H1 (cell line): ENCODE measurements around the gene GRSF1. TPM values are rescaled to one million over a fixed set of nuclear protein-coding genes. Genes with fewer than 3 reads are reported as not detected.

ENCODE experiments used
- CTCF ChIA-PET: fragments of 300-600 bp; sonication (Branson Sonifier 250); formaldehyde crosslinking; loops from one replicate; lab custom pipeline; 2021; ENCODE audit not compliant: partially characterized antibody; lab: Charles Lee
- POLR2A ChIA-PET: fragments of 300-600 bp; sonication (Branson Sonifier 250); formaldehyde crosslinking; loops from one replicate; lab custom pipeline; 2021; ENCODE audit warnings: inconsistent platforms; ENCODE audit not compliant: partially characterized antibody; lab: Charles Lee
- DNase-seq, 2 experiments: peaks; one replicate each; pipeline versions ENCODE4 v3.0.0 to v3.0.0-alpha.2; 2010 to 2022; ENCODE audit warnings: low spot score in 2 of 2, low read depth in 1 of 2, mixed read lengths in 1 of 2
- FAIRE-seq: peaks from 2 replicates; lab custom pipeline; 2011; peaks lifted over from hg19 to GRCh38; lab: Jason Lieb, UNC
- H2AFZ ChIP-seq: 2 replicates; pipeline ENCODE4 v1.8.1; 2012; ENCODE audit warnings: low read length, inconsistent platforms
- H2AK5ac ChIP-seq: 2 replicates; pipeline ENCODE4 v1.6.1; 2013; ENCODE audit warnings: low read depth, low read length
- H2BK120ac ChIP-seq: replicated peaks from 2 replicates; pipeline ENCODE3; 2013; ENCODE audit warnings: low read depth, low read length, inconsistent platforms
- H2BK12ac ChIP-seq: 2 replicates; pipeline ENCODE4 v1.6.1; 2013; ENCODE audit warnings: low read depth, low read length
- H2BK15ac ChIP-seq: 2 replicates; pipeline ENCODE4 v1.6.1; 2013; ENCODE audit warnings: low read length
- H2BK20ac ChIP-seq: 2 replicates; pipeline ENCODE4 v1.6.1; 2013; ENCODE audit warnings: low read length
- H2BK5ac ChIP-seq: 2 replicates; pipeline ENCODE4 v1.6.1; 2013; ENCODE audit warnings: low read depth, low read length
- H3K14ac ChIP-seq: 2 replicates; pipeline ENCODE4 v1.6.1; 2013; ENCODE audit warnings: inconsistent platforms; ENCODE audit not compliant: insufficient read length
- H3K18ac ChIP-seq: 2 replicates; pipeline ENCODE4 v1.6.1; 2013; ENCODE audit warnings: low read length; ENCODE audit errors: extremely low read depth
- H3K23ac ChIP-seq: 2 replicates; pipeline ENCODE4 v1.6.1; 2013; ENCODE audit warnings: inconsistent platforms; ENCODE audit not compliant: insufficient read length
- H3K23me2 ChIP-seq: 2 replicates; pipeline ENCODE4 v1.6.1; 2013; ENCODE audit warnings: low read depth, low read length
- H3K27ac ChIP-seq: 2 replicates; pipeline ENCODE4 v1.6.1; 2011; ENCODE audit warnings: low read depth, low read length, inconsistent platforms
- H3K27me3 ChIP-seq, 4 experiments: replicated peaks in 1 of 4; 1 replicate in 1 of 4; 2 replicates in 3 of 4; pipeline versions ENCODE4 v1.6.1 to v1.8.1; 2011 to 2013; ENCODE audit warnings: low read length in 3 of 4, mild to moderate bottlenecking in 3 of 4, inconsistent platforms in 2 of 4, mixed read lengths in 2 of 4, moderate library complexity in 1 of 4; ENCODE audit not compliant: control insufficient read depth in 3 of 4, insufficient read depth in 3 of 4; ENCODE audit errors: extremely low read depth in 1 of 4
- H3K36me3 ChIP-seq, 4 experiments: 2 replicates each; pipeline versions ENCODE4 v1.6.1 to v1.8.1; 2011 to 2013; ENCODE audit warnings: mild to moderate bottlenecking in 4 of 4, low read length in 3 of 4, moderate library complexity in 2 of 4, control low read depth in 1 of 4, inconsistent platforms in 1 of 4; ENCODE audit not compliant: insufficient read depth in 4 of 4, control insufficient read depth in 2 of 4
- H3K4ac ChIP-seq: replicated peaks from 2 replicates; pipeline ENCODE3; 2013; ENCODE audit warnings: low read length, low read depth, mixed read lengths, inconsistent platforms; ENCODE audit not compliant: insufficient read length
- H3K4me1 ChIP-seq, 4 experiments: replicated peaks in 1 of 4; 1 replicate in 1 of 4; 2 replicates in 3 of 4; pipeline versions ENCODE4 v1.6.1 to v1.8.1; 2011 to 2013; ENCODE audit warnings: low read length in 3 of 4, inconsistent platforms in 2 of 4, mixed read lengths in 1 of 4; ENCODE audit not compliant: insufficient read depth in 4 of 4, control insufficient read depth in 3 of 4
- H3K4me2 ChIP-seq, 2 experiments: 2 replicates each; pipeline versions ENCODE4 v1.6.1 to v1.8.1; 2011 to 2013; ENCODE audit warnings: low read depth in 2 of 2, low read length in 2 of 2, control low read depth in 1 of 2, inconsistent platforms in 1 of 2, mild to moderate bottlenecking in 1 of 2; ENCODE audit not compliant: insufficient read depth in 1 of 2
- H3K4me3 ChIP-seq, 4 experiments: fragments of 200-600, 300-600 bp in 1 of 4; sonication (generic), shearing (Covaris generic), sonication (Bioruptor Twin) in 1 of 4; 2 replicates each; pipeline versions ENCODE4 v1.5.1 to v1.8.1; 2011 to 2016; ENCODE audit warnings: low read length in 4 of 4, low read depth in 3 of 4, control low read depth in 2 of 4, inconsistent platforms in 2 of 4, mild to moderate bottlenecking in 2 of 4, mixed read lengths in 1 of 4, moderate library complexity in 1 of 4; ENCODE audit not compliant: insufficient read depth in 2 of 4; ENCODE audit errors: extremely low read depth in 1 of 4
- H3K56ac ChIP-seq: replicated peaks from 2 replicates; pipeline ENCODE3; 2013; ENCODE audit warnings: low read depth, mild to moderate bottlenecking, mixed read lengths, low read length, inconsistent platforms; ENCODE audit not compliant: insufficient read length
- H3K79me1 ChIP-seq: 2 replicates; pipeline ENCODE4 v1.6.1; 2013; ENCODE audit warnings: low read depth, low read length, control low read depth
- H3K79me2 ChIP-seq, 2 experiments: 2 replicates each; pipeline versions ENCODE4 v1.6.1 to v1.8.1; 2012 to 2013; ENCODE audit warnings: low read length in 2 of 2, mild to moderate bottlenecking in 2 of 2, inconsistent platforms in 1 of 2; ENCODE audit not compliant: insufficient read depth in 2 of 2, control insufficient read depth in 1 of 2
- H3K9ac ChIP-seq, 4 experiments: replicated peaks in 1 of 4; 1 replicate in 1 of 4; 2 replicates in 3 of 4; pipeline versions ENCODE4 v1.6.1 to v1.8.1; 2011 to 2013; ENCODE audit warnings: low read depth in 3 of 4, low read length in 3 of 4, control low read depth in 2 of 4, mild to moderate bottlenecking in 2 of 4, moderate library complexity in 2 of 4, inconsistent platforms in 1 of 4; ENCODE audit errors: extremely low read depth in 1 of 4
- H3K9me3 ChIP-seq, 2 experiments: 2 replicates each; pipeline versions ENCODE4 v1.6.1 to v1.8.1; 2012 to 2013; ENCODE audit warnings: mild to moderate bottlenecking in 2 of 2, moderate library complexity in 2 of 2, control low read depth in 1 of 2, inconsistent platforms in 1 of 2, low read depth in 1 of 2, low read length in 1 of 2, mixed read lengths in 1 of 2; ENCODE audit not compliant: insufficient read depth in 2 of 2
- H4K20me1 ChIP-seq, 2 experiments: replicated peaks in 1 of 2; 2 replicates each; pipeline versions ENCODE3 to v1.8.1; 2011 to 2013; ENCODE audit warnings: inconsistent platforms in 2 of 2, low read length in 2 of 2, mild to moderate bottlenecking in 1 of 2; ENCODE audit not compliant: insufficient read depth in 2 of 2, control insufficient read depth in 1 of 2
- H4K5ac ChIP-seq: 2 replicates; pipeline ENCODE4 v1.6.1; 2013; ENCODE audit warnings: low read length, low read depth, mixed read lengths, inconsistent platforms; ENCODE audit not compliant: insufficient read length
- H4K8ac ChIP-seq: 2 replicates; pipeline ENCODE4 v1.8.0; 2013; ENCODE audit warnings: mild to moderate bottlenecking, moderate library complexity, low read length, inconsistent platforms; ENCODE audit not compliant: insufficient read depth; ENCODE audit errors: extremely low read depth
- H4K91ac ChIP-seq: replicated peaks from 2 replicates; pipeline ENCODE3; 2013; ENCODE audit warnings: low read length, mixed read lengths, inconsistent platforms; ENCODE audit not compliant: insufficient read length
- ASH2L ChIP-seq: fragments of 200-600, 300-600 bp; sonication (generic); IDR thresholded peaks from one replicate; pipeline ENCODE4 v1.7.1; 2017; ENCODE audit warnings: low read length
- ATF2 ChIP-seq: IDR thresholded peaks from 2 replicates; pipeline ENCODE4 v1.6.1; 2012; ENCODE audit warnings: low read length, inconsistent platforms
- CTBP2 ChIP-seq: IDR thresholded peaks from 2 replicates; pipeline ENCODE4 v1.7.0; 2011; ENCODE audit warnings: borderline replicate concordance, mild to moderate bottlenecking, moderate library complexity, mixed read lengths, low read length; ENCODE audit not compliant: insufficient read depth, insufficient read length
- FOSL1 ChIP-seq: IDR thresholded peaks from 2 replicates; pipeline ENCODE4 v1.6.1; 2011; ENCODE audit warnings: mild to moderate bottlenecking, low read depth, low read length, moderate library complexity; ENCODE audit not compliant: insufficient read depth
- JUN ChIP-seq: IDR thresholded peaks from 2 replicates; pipeline ENCODE4 v1.6.1; 2011; ENCODE audit warnings: low read depth, mild to moderate bottlenecking, improper control_type of control experiment, low read length
- NRF1 ChIP-seq: IDR thresholded peaks from 2 replicates; pipeline ENCODE4 v1.6.1; 2011; ENCODE audit warnings: mild to moderate bottlenecking, low read depth, low read length, improper control_type of control experiment
- POLR2A ChIP-seq, 2 experiments: IDR thresholded peaks; 1 replicate in 1 of 2; 2 replicates in 1 of 2; pipeline ENCODE4 v1.6.1; 2011; ENCODE audit warnings: low read depth in 2 of 2, low read length in 2 of 2, mild to moderate bottlenecking in 2 of 2; ENCODE audit errors: control extremely low read depth in 1 of 2
- POU5F1 ChIP-seq: IDR thresholded peaks from 2 replicates; pipeline ENCODE4 v1.6.1; 2011; ENCODE audit warnings: low read depth, mild to moderate bottlenecking, low read length, moderate library complexity
- RAD21 ChIP-seq, 2 experiments: IDR thresholded peaks in 1 of 2; conservative IDR thresholded peaks in 1 of 2; 2 replicates each; pipeline ENCODE4 v1.6.1; 2011; ENCODE audit warnings: low read depth in 2 of 2, low read length in 2 of 2, improper control_type of control experiment in 1 of 2, inconsistent platforms in 1 of 2, mild to moderate bottlenecking in 1 of 2, moderate library complexity in 1 of 2
- RXRA ChIP-seq: IDR thresholded peaks from 2 replicates; pipeline ENCODE4 v1.6.1; 2011; ENCODE audit warnings: low read depth, mild to moderate bottlenecking, low read length, moderate library complexity; ENCODE audit not compliant: insufficient read depth
- SIN3A ChIP-seq, 2 experiments: IDR thresholded peaks in 1 of 2; conservative IDR thresholded peaks in 1 of 2; 2 replicates each; pipeline ENCODE4 v1.6.1; 2011 to 2012; ENCODE audit warnings: low read length in 2 of 2, improper control_type of control experiment in 1 of 2, low read depth in 1 of 2, mild to moderate bottlenecking in 1 of 2
- WGBS, 2 experiments: shearing (Covaris generic) in 1 of 2; methylation state at CpG; one replicate each; pipeline versions ENCODE4 v1.1.6 to v1.1.7; 2013 to 2015; ENCODE audit warnings: low lambda C conversion rate in 2 of 2, mixed read lengths in 2 of 2, inconsistent platforms in 1 of 2, low coverage in 1 of 2, missing lambda C conversion rate in 1 of 2; ENCODE audit not compliant: insufficient replicate concordance in 2 of 2, insufficient coverage in 1 of 2, insufficient read length in 1 of 2; ENCODE audit errors: extremely low coverage in 1 of 2, missing lambda C conversion rate in 1 of 2; 5-methylcytosine and 5-hydroxymethylcytosine counted together
- polyA plus RNA-seq, 7 experiments: library from polyadenylated mRNA; depleted of rRNA in 3 of 7; stranded (reverse) in 5 of 7; unstranded in 2 of 7; fragments of >200 nt in 5 of 7; fragments of 200-250 nt in 2 of 7; gene quantifications; 1 replicate in 5 of 7; 2 replicates in 1 of 7; 4 replicates in 1 of 7; pipeline versions ENCODE4 v1.2.1 to v1.2.3, GENCODE V29; 2011 to 2013; ENCODE audit warnings: missing spikeins in 2 of 7, mixed read lengths in 2 of 7
- total RNA-seq: library from RNA; stranded (reverse); fragmentation: NEBNext Ultra II Directional; extraction: Animal tissue kit (Norgen Biotek cat#: 25700); gene quantifications from 2 replicates; pipeline ENCODE4 v1.2.1, GENCODE V29; 2021

GRSF1 gene
- total and polyA plus RNA-seq, 2 of the 8 experiments (the other 6 are each of a cell fraction or from before 2014, with no cell fraction given), result 44.3 to 112 TPM

- no peaks in the 10 kb centered on the region for H3K23me2 ChIP-seq
- H2BK120ac ChIP-seq, result no peak overlapping the region
- H3K23ac ChIP-seq, result no peak overlapping the region
- no peak overlapping the region for H3K9ac ChIP-seq
- H3K4me1 ChIP-seq, result no peaks in the 10 kb centered on the region
- no peak overlapping the region for H2AK5ac ChIP-seq
- no peak overlapping the region for H3K4me2 ChIP-seq
- H4K20me1 ChIP-seq, result peaks cover 3 to 6% of the 10 kb centered on the region in 2 experiments
- H3K27me3 ChIP-seq, result no peaks in the 10 kb centered on the region
- no peak overlapping the region for H3K27ac ChIP-seq
- no peaks in the 10 kb centered on the region for H3K9me3 ChIP-seq
- peaks cover 26 to 90% (median 59%) of the 10 kb centered on the region in 4 experiments for H3K36me3 ChIP-seq
- no peaks in the 10 kb centered on the region; the same call in 1 of the 2 replicates for H3K79me1 ChIP-seq
- H4K5ac ChIP-seq, result no peak overlapping the region
- no peak overlapping the region for H2BK20ac ChIP-seq
- POLR2A ChIA-PET, result interaction anchor here (0.7 to 2.1 kb wide), 3 partner anchors 9 to 38 kb away, joined by 3 to 9 read pairs (median 3); no protein-coding TSS in a partner anchor
- no peak overlapping the region for H2BK12ac ChIP-seq
- H3K56ac ChIP-seq, result no peak overlapping the region
- DNase-seq, result no peak
- peaks cover 0 to 18% of the 10 kb centered on the region in 2 experiments; a peak in 2 of 4 replicates for H3K79me2 ChIP-seq
- no peak overlapping the region for H2BK15ac ChIP-seq
- no peak overlapping the region for H2AFZ ChIP-seq
- H4K8ac ChIP-seq, result no peak overlapping the region
- H3K4ac ChIP-seq, result no peak overlapping the region
- no peak overlapping the region for H2BK5ac ChIP-seq
- no peak overlapping the region for H3K14ac ChIP-seq
- 88% methylated on average over 9 of the region's 9 CpGs; no CpG with 5 or more reads in 1 of the 2 experiments for WGBS, 2 experiments
- no peak for FAIRE-seq
- no peak overlapping the region for H3K18ac ChIP-seq
- no peak overlapping the region for H3K4me3 ChIP-seq
- CTCF ChIA-PET, result interaction anchor here (1.1 kb wide), 1 partner anchor 11 kb away, joined by 4 read pairs; no protein-coding TSS in a partner anchor
- H4K91ac ChIP-seq, result no peak overlapping the region
- TF ChIP-seq SIN3A (conservative IDR thresholded peaks at IDR 0.05 in 1 of 2, IDR thresholded peaks at IDR 0.05 in 1 of 2; ENCODE audit: low read depth in 1 of 2, low read length in 2 of 2), result no peak
- no peak for TF ChIP-seq POLR2A (IDR thresholded peaks at IDR 0.05; ENCODE audit: control extremely low read depth in 1 of 2, low read depth in 2 of 2, low read length in 2 of 2)
- no peak for TF ChIP-seq RAD21 (IDR thresholded peaks at IDR 0.05 in 1 of 2, conservative IDR thresholded peaks at IDR 0.05 in 1 of 2; ENCODE audit: low read depth in 2 of 2, low read length in 2 of 2)
- no peak for TF ChIP-seq RXRA
- no peak for TF ChIP-seq POU5F1
- no peak for TF ChIP-seq ATF2
- no peak for TF ChIP-seq JUN
- TF ChIP-seq FOSL1, result no peak
- TF ChIP-seq NRF1, result no peak
- TF ChIP-seq ASH2L, result no peak
- TF ChIP-seq CTBP2, result no peak
Measured at GRCh38 chr4:70830054-70830453, 9.6 kb downstream of the GRSF1 start.
